ENCODE results near the gene CHN2.
"Not testable (repeated sequence)": the region's sequence is repeated elsewhere in the genome, so short reads cannot be mapped to it uniquely, and the experiment has no call there.

The CHN2 gene

DNA sequence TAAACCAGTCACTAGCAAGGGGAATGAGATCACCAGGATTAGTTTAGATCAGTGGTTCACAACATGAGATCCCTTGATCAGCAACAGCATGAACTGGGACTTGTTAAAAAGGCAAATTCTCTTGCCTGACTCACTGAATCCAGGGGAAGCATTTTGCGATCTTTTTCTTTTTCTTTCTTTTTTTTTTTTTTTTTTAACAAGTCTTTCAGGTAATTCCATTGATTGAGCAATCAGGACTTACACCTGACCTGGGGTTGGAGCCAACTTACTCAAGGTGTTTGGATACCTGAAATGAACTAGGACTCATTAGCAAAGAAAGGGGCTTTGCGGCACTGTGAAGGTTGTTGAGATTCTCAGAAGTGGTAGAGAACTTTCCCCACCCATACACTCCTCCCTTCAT, 321.9 kb downstream of the CHN2 start:
- Mint-ChIP-seq H3K9me3 (peaks cover 5% of the 10 kb centered on the region), H3K4me3 (no peak overlapping the region), H3K27ac (no peak overlapping the region), H3K4me1 (no peaks in the 10 kb centered on the region), H3K36me3 (no peaks in the 10 kb centered on the region)
- ATAC-seq (no peak), DNase-seq (ENCODE audit: low spot score in 2 of 2) (no peak)

DNA sequence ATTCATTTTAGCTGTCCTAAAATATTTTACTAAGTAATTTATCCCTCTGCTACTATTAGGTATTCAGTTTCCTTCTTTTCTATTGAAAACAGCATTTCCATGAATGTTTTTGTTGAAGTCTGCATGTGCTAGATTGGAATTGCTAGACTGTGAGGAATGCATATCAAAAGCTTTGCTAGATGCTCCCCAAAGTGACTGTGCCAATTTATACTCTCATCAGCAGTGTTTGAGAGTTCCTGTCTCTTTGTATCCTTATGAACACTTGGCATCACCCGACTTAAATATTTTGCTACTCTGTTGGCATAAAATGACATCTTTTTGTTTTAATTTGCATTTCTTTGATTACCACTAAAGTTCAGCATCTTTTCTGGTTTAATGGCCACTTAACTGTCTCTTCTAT, 324.0 kb downstream of the CHN2 start:
- Mint-ChIP-seq H3K27ac (no peak overlapping the region), H3K4me3 (no peak overlapping the region), H3K36me3 (no peaks in the 10 kb centered on the region), H3K9me3 (peaks cover 14% of the 10 kb centered on the region), H3K4me1 (no peaks in the 10 kb centered on the region)
- ATAC-seq (no peak), DNase-seq (ENCODE audit: low spot score in 2 of 2) (no peak)

- ATAC-seq, result no peak
These were observed 329.2 kb downstream of the CHN2 start for GRCh38 chr7:29523728-29524127.

DNA sequence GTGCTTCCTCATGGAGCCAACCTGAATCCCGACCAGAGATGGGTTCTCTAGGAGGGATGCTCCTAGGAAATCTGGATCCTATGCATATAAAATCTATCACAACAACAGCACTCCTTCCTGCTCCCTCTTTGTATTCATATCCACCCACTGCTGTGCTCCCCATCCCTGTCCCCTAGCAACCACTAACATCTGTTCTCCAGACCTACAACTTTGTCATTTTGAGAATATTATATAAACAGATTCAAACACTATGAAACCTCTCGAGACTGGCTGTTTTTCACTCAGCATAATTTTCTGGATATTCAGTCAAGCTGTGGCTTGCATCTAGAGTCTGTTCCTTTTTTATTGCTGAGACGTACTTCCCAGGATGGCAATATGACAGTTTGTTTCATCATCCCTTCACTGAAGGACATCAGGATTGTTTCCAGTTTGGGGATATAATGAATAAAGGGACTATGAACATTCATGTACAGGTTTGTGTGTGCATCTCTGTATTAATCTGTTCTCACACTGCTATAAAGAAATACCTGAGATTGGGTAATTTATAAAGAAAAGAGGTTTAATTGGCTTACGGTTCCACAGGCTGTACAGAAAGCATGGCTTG, 333.0 kb downstream of the CHN2 start:
- Mint-ChIP-seq H3K27ac (no peak overlapping the region), H3K4me3 (no peak overlapping the region)
- ATAC-seq, result no peak

More at GRCh38 chr7:29523728-29524127, 329.2 kb downstream of the CHN2 start:
- Mint-ChIP-seq H3K36me3 (no peaks in the 10 kb centered on the region), H3K4me3 (no peak overlapping the region), H3K27ac (no peak overlapping the region), H3K9me3 (peaks cover 20% of the 10 kb centered on the region), H3K4me1 (no peaks in the 10 kb centered on the region)
- no peak for DNase-seq (ENCODE audit: low spot score in 2 of 2)

GRCh38 chr7:29528526-29528925, 334.0 kb downstream of the CHN2 start:
- H3K4me3 Mint-ChIP-seq; H3K27ac Mint-ChIP-seq; H3K4me1 Mint-ChIP-seq; H3K36me3 Mint-ChIP-seq; ATAC-seq; DNase-seq (ENCODE audit: low spot score in 2 of 2): not testable (repeated sequence)
- peaks cover 19% of the 10 kb centered on the region for H3K9me3 Mint-ChIP-seq

More for the DNA sequence above, 333.0 kb downstream of the CHN2 start:
- Mint-ChIP-seq H3K36me3 (no peaks in the 10 kb centered on the region), H3K9me3 (peaks cover 24% of the 10 kb centered on the region), H3K4me1 (no peaks in the 10 kb centered on the region)
- DNase-seq (ENCODE audit: low spot score in 2 of 2), result no peak
